T-helper 1 cell treated with Interleukin-12 subunit alpha and Interleukin-12 subunit beta and Interleukin-4 antibody, amounts not matched to agents 30 ng/mL and 1 ng/mL, for 36 hours (primary cell): ENCODE data around the gene DNAH8. TPM values are rescaled to one million over a fixed set of nuclear protein-coding genes. Genes with fewer than 3 reads are reported as not detected.

Source experiments
- intact Hi-C: fragments of 100-400 bp; cut with micrococcal nuclease; formaldehyde crosslinking; loops from one replicate; pipeline ENCODE4 v1.15.1; 2024
- total RNA-seq: library from RNA; stranded (reverse); gene quantifications from 2 replicates; pipeline ENCODE4 v1.2.3, GENCODE V29; 2022

Gene DNAH8
- total RNA-seq, 1 donor from 2014 or later, result 0.12 TPM

DNA sequence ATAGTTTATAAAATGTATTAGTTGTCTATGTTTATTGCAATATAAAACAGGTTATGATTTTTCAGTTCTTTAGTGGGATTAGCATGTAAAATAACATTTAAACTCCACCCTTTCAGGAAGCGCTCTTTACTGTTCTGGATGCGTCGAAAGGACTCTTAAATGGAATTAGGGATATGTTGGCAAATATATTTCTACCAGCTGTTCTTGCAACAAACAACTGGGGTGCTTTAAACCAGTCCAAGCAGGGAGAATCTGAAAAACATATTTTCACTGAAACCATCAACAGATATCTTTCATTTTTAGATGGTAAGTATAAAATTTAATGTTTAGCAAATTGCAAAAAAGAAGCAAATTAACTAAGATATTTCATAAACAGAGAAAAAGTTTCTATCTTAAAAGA, 21.8 kb downstream of the DNAH8 start:
- intact Hi-C loops, result loop anchor here (5.0 kb wide), 1 partner anchor 245 kb away; no protein-coding TSS in a partner anchor

GRCh38 chr6:38738261-38738660, 23.1 kb downstream of the DNAH8 start:
- intact Hi-C loops, result loop anchor here (5.0 kb wide), 1 partner anchor 246 kb away; no protein-coding TSS in a partner anchor

- intact Hi-C loops, result loop anchor here (5.0 kb wide), 1 partner anchor 247 kb away; no protein-coding TSS in a partner anchor
Observed at GRCh38 chr6:38739532-38739931, 24.4 kb downstream of the DNAH8 start.

GRCh38 chr6:38749473-38749872, 34.4 kb downstream of the DNAH8 start:
- intact Hi-C loops, result no loop called here

DNA sequence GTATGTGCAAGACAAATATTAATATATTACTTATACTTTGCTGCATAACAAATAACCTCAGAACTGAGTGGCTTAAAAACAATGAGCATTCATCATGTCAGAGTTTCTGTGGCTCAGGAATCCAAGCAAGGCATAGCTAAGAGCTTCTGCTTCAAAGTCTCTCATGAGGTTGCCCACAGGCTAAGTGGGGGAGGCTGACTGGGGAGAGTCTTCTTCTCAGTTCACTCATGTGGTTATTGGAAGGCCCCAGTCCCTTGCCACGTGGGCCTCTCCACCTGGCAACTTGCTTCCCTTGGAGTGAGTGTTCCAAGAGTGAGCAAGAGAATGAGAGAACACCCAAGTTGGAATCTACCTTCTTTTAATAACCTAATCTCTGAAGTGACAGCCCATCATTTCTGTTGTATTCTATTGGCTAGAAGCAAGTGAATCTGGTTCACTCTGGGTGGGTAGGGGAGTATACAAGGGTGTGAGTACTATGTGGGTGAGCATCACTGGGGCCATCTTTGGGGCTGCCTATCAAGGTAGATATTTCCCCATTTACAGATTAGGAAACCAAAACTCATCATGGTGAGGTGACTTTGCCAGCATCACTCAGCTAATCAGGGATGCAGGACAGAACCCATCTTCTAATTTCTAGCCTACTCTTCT, 36.0 kb downstream of the DNAH8 start:
- intact Hi-C loops, result no loop called here

DNA sequence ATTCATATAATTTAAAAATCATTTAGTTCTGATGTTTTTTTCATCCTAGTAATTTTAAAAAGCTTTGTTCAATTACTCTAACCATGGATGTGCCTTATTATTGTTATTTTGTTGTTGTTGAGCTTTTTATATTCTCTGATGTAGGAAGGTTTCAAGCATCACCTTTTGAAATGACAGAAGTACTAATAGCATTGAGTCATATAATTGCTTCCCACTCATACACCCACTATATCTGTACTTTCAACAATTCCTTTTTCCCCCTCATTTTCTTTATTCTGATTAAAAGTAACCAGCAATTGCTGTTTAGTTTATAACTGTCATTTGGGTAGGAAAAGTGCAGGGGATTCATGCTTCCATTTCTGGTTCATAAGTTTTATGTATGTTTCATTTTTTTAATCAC, 38.6 kb downstream of the DNAH8 start:
- intact Hi-C loops, result no loop called here

- intact Hi-C loops, result no loop called here
Observed at GRCh38 chr6:38755207-38755606, 40.1 kb downstream of the DNAH8 start.

DNA sequence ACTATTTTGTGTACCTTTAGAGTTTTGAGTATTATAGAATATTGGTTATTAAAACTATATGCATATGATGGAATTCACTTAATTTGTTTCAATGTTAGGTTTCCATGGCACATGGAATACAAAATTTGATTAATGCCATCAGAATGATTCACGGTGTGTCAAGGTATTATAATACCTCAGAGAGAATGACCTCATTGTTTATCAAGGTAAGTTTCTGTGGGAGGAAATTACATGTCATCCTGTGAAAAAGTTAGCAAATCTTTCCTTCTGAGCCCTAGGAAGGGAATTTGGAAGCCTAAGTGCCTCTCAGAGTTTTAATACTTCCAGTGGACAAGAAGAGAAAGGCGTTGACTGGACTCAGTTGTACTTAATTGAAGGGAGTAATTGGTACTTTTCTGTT, 40.8 kb downstream of the DNAH8 start:
- intact Hi-C loops, result no loop called here

GRCh38 chr6:38760097-38760496, 45.0 kb downstream of the DNAH8 start:
- intact Hi-C loops, result no loop called here

DNA sequence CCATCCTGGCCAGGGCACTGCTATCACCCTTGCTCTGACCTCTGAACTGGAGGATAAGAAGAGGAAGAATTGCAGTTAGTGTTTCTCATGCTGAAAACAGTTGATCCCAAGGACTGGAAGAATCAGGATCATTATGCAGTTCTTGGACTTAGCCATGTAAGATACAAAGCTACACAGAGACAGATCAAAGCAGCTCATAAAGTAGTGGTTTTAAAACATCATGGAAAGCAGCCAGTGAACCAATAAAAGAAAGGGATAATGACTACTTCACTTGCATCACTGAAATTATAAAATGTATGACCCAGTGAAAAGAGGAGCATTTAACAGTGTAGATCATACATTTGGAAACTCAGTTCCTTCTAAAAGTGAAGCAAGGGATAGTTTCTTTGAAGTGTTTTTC, 47.7 kb downstream of the DNAH8 start:
- intact Hi-C loops, result no loop called here

GRCh38 chr6:38767560-38767959, 52.4 kb downstream of the DNAH8 start:
- intact Hi-C loops, result no loop called here

GRCh38 chr6:38773338-38773737, 58.2 kb downstream of the DNAH8 start:
- intact Hi-C loops, result loop anchor here (5.0 kb wide), 1 partner anchor 71 kb away; the partner anchor contains the start of gene GLO1

DNA sequence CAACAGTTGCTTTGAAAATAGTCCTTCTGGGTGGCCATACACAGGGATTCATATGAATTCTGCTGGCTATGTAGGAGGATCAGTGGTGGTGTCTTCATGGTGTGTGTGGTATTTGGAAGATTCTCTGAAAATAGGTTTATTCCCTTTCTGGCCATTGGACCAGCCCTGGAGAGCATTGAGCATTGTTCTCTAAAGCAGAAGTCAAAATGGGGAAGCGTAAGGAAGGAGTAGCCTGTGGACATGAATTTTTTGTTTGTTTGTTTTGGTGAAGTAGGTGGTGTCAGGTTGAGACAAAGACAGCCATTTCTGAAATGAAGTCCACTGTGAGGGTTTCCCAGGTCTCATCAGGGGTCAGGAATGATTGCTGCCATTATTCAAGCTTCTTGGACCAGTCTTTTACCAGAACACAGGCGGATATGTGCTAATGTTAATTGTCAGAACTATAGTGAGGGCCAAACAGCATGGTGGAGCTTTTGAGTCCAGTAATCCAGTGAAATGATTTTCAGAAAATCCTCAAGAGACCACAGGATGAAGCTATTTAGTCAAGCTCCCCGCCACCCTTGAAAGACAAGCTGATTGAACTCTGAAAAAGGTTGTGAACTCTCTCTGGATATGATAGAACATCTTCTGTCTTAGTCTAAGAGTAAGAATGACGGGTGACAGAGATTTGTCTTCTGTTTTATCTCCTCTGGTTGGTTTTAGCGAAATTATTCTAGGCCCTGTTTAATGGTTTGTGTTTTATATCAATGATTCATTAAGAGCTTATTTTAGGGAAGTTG, 60.0 kb downstream of the DNAH8 start:
- intact Hi-C loops, result loop anchor here (5.0 kb wide), 1 partner anchor 73 kb away; the partner anchor contains the start of gene GLO1

GRCh38 chr6:38775870-38776269, 60.8 kb downstream of the DNAH8 start:
- intact Hi-C loops, result no loop called here

GRCh38 chr6:38776515-38776914, 61.4 kb downstream of the DNAH8 start:
- intact Hi-C loops, result no loop called here

GRCh38 chr6:38779310-38780062, 64.4 kb downstream of the DNAH8 start:
- intact Hi-C loops, result no loop called here

GRCh38 chr6:38782616-38783015, 67.5 kb downstream of the DNAH8 start:
- intact Hi-C loops, result no loop called here

DNA sequence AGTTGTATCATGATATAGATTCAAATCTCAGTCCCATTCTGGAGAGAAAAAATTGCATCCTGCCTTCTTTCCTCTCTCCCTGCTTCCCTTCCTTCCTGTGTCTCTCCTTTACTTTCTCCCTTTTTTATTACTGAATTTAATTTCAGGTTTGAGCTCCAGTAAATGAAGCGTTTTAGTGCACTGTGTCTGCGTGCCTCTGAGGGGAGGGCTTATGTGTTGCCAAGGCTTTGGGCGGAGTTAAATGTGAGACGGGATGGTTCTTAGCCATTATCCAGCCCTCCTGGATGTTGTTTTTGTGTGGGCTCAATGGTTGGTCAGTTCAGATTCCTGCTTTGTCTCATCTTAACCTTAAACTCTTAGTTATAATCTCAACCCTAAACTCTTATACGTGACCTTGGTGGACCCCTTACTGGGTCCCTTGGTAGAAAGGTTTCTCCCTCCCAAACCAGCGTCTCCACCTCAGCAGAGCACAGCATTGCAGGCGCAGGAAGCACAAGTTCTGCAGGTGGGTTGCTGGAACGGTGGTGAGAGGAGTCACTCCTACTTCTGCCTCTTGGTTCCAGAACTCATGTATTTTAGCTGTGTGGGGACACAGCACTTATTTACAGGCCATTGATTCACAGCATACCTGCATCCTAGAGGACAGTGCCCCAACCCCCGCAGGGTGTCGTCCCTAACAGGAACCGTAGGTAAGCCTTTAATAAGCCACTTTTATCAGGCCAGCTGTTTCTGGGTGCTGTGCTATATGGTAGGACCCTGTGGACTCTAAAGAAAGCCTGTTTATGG, 68.5 kb downstream of the DNAH8 start:
- intact Hi-C loops, result no loop called here

- intact Hi-C loops, result no loop called here
Observed at GRCh38 chr6:38784506-38785235, 69.6 kb downstream of the DNAH8 start.

- intact Hi-C loops, result no loop called here
Observed at GRCh38 chr6:38786486-38786885, 71.4 kb downstream of the DNAH8 start.
